Measurements from ENCODE around the gene NPAS2. TPM values are rescaled to one million over a fixed set of nuclear protein-coding genes. Genes with fewer than 3 reads are reported as not detected.

NPAS2 gene
- total RNA-seq, 2 experiments from 2014 or later, result 5.8 to 5.9 TPM

DNA sequence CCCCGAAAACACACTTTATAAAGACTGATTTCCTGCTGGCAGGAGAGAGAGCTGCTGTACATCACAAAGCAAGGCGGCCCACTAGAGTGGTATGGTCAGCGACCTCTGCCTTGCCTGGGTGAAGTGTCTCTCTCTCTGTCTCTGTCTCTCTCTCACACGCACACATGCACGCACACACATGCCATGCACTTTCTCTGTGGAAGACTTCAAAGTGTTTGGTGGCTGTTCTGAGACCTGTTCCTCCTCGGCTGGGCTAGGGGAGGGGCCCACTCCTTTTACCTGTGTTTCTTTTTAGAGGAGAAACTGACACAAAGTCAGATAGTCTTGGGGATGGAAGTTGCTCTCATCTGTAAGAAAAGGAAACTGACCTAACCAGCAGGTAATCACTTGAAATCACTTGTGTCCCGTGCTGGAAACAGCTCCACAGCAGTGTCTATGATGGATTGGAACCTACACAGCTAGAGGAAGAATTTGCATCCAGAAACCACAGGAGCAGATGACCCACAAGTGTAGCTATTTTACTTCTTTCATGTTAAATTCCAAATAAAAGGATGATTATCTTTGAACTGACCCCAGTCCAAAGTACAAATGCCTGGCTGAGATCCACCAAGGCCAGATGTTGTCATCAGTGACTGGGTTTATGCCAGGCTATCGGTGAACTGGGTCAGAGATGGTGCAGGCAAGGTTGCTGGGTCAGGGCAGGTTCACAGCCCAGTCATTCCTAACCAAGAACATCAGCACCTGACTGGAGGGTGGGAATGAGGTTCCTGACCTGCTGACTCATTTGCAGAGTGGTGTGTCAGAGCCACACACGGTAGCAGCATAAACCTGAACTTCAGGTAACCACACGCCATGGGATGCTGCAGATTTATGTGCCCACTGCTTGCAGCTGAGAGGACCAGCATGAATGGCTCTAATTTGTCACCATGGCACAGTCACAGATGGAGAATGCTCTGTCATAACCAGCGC lies 63.0 kb downstream of the NPAS2 start:
- Mint-ChIP-seq H3K4me3 (no peak overlapping the region), H3K27ac (no peak overlapping the region), H3K36me3 (ENCODE audit: low read depth) (no peaks in the 10 kb centered on the region), H3K27me3 (ENCODE audit: low read depth) (no peaks in the 10 kb centered on the region), H3K4me1 (ENCODE audit: low read depth) (peaks cover 14% of the 10 kb centered on the region), H3K9me3 (no peaks in the 10 kb centered on the region)
- intact Hi-C loops (cut with micrococcal nuclease), result no loop called here
- CTCF ChIA-PET, result interaction anchor here (1.1 kb wide), 1 partner anchor 153 kb away, joined by 3 read pairs; no protein-coding TSS in a partner anchor
- peak; percentile 52 for DNase-seq

DNA sequence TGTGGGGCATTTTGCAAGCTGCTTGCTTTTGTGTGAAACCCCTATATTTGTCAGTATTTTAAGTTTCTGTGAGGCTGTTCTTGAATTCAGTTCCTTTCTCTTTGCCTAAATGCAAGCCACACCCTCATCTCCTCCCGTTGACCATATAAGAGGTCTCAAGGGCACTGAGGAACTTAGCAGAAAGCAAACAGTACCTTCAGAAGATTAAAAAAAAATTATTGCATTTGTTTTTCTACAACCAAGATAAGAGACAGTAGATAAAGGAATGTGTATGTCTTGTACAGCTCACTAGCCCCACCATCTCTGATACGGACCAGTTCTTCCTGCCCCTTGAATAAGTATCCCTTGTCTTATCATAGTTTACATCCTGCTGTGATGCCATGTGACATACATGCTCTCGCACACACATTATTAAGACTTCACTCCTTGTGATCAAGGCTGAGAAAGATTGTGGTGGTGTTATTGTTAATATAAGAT lies 64.2 kb downstream of the NPAS2 start:
- no peak overlapping the region for H3K27ac Mint-ChIP-seq
- peaks cover 14% of the 10 kb centered on the region for H3K4me1 Mint-ChIP-seq (ENCODE audit: low read depth)
- H3K27me3 Mint-ChIP-seq (ENCODE audit: low read depth), result no peaks in the 10 kb centered on the region
- H3K9me3 Mint-ChIP-seq, result no peaks in the 10 kb centered on the region
- intact Hi-C loops (cut with micrococcal nuclease), result no loop called here
- DNase-seq, result no peak
- H3K36me3 Mint-ChIP-seq (ENCODE audit: low read depth), result no peaks in the 10 kb centered on the region
- CTCF ChIA-PET, result interaction anchor here (1.1 kb wide), 1 partner anchor 154 kb away, joined by 3 read pairs; no protein-coding TSS in a partner anchor
- H3K4me3 Mint-ChIP-seq, result no peak overlapping the region

DNA sequence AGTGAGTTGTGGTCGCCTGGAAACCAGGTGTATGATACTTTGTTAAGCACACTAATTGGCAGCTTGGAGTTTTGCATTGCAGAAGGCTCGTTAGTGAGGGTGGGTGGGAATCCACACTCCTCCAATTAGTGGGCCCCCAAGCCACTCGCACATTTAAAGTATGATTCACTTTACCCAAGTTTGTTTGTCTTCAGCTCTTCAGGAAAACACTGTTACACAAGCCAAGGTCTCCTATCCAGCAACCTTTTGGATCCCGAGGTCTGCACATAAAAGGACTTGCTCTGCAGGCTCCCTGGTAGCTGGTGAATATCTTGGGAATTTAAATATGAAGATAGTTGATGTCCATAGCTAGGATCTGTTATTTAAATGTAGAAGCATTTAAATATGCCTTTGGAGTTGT lies 66.1 kb downstream of the NPAS2 start:
- peaks cover 14% of the 10 kb centered on the region for H3K4me1 Mint-ChIP-seq (ENCODE audit: low read depth)
- no peak overlapping the region for H3K27ac Mint-ChIP-seq
- H3K9me3 Mint-ChIP-seq, result no peaks in the 10 kb centered on the region
- no peaks in the 10 kb centered on the region for H3K27me3 Mint-ChIP-seq (ENCODE audit: low read depth)
- intact Hi-C loops (cut with micrococcal nuclease), result no loop called here
- CTCF ChIA-PET, result no interaction called here
- no peak for DNase-seq
- H3K4me3 Mint-ChIP-seq, result no peak overlapping the region
- H3K36me3 Mint-ChIP-seq (ENCODE audit: low read depth), result no peaks in the 10 kb centered on the region

DNA sequence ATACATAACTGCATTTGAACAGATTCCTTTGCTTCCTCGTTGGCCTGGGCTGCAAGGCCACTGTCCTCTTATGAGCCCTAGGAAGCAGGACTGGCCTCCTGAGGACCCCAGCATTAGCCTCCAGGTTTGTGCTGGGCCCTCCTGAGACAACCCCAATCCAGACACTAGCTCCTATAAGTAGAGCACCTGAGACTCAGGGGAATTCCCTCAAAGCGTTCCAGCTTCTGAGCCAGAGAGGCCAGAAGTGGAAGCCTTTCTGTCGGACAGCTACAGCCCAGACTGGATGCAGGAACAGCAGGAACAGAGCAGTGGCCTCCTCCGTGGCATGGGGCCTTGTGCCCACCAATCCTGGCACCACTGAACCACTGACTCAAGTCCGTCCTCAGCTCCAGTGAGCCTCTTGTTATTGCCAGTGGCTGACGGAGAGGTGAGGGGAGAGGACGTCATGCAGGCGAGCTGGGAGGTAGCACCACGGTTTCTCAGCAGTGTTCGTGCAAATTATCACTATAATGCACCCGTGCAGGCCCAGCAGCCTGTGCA lies 67.2 kb downstream of the NPAS2 start:
- no peak overlapping the region for H3K27ac Mint-ChIP-seq
- H3K4me1 Mint-ChIP-seq (ENCODE audit: low read depth), result peaks cover 16% of the 10 kb centered on the region
- no peaks in the 10 kb centered on the region for H3K9me3 Mint-ChIP-seq
- CTCF ChIA-PET, result no interaction called here
- H3K36me3 Mint-ChIP-seq (ENCODE audit: low read depth), result no peaks in the 10 kb centered on the region
- no peak for DNase-seq
- H3K4me3 Mint-ChIP-seq, result no peak overlapping the region
- intact Hi-C loops (cut with micrococcal nuclease), result no loop called here
- H3K27me3 Mint-ChIP-seq (ENCODE audit: low read depth), result no peaks in the 10 kb centered on the region

DNA sequence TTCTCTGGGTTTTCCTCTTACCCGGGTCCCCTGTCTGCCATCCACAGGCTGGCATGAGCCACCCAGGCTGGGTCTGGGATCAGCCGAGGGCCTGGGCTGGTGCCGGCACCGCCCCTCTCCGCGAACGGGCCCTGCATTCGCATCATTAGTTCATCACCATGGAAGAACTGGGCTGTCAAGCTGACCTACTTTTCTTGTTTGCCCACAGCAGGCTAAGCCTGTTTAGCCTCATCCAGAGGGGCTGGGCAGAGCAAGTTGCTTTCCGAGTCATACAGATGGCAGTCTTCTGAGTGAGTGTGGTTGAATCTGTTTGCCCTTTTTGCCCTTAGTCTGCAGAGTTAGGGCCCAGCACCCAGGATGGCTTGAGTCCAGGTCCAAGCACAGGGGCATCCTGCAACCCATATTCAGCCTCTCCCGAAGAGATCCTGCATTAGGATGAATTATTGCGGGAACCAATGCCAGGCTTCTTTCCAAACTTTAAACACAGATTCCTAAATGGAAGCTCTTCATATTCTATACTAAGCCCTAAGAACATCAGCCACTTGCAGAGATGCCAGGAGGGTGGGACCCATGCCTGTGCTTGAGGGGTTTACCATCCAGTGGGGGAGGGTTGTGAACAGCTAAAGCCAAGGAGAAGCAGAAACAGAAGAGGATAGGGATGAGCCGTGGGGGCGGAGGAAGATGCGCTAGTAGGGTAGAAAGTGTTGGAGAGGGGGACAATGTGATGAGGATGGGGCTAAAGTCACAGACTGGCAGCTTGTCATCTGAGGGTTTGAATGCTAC lies 68.0 kb downstream of the NPAS2 start:
- Mint-ChIP-seq H3K36me3 (ENCODE audit: low read depth) (no peaks in the 10 kb centered on the region), H3K27ac (no peak overlapping the region), H3K4me3 (no peak overlapping the region), H3K4me1 (ENCODE audit: low read depth) (peaks cover 11% of the 10 kb centered on the region), H3K9me3 (no peaks in the 10 kb centered on the region), H3K27me3 (ENCODE audit: low read depth) (no peaks in the 10 kb centered on the region)
- CTCF ChIA-PET, result no interaction called here
- intact Hi-C loops (cut with micrococcal nuclease), result no loop called here
- DNase-seq, result no peak

DNA sequence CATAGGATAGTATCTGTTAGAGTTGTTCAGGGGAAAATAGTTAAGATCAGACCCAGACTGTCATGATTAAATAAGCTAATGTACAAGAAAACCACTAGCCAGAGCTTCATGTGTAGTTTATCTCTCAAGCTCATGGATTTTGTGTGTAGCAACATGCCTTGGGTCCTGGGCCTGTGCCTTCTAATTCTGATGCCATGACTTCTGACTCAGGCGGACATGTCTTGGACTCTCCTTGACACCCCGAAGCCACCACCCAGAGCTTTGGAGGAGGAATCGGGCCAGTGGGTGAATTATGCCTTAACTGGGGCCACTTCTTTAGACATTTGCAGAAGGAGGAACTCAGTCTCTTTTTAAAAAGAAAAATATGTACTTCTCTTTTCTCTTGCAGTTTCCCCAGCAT lies 68.7 kb downstream of the NPAS2 start:
- DNase-seq, result no peak
- no peak overlapping the region for H3K27ac Mint-ChIP-seq

DNA sequence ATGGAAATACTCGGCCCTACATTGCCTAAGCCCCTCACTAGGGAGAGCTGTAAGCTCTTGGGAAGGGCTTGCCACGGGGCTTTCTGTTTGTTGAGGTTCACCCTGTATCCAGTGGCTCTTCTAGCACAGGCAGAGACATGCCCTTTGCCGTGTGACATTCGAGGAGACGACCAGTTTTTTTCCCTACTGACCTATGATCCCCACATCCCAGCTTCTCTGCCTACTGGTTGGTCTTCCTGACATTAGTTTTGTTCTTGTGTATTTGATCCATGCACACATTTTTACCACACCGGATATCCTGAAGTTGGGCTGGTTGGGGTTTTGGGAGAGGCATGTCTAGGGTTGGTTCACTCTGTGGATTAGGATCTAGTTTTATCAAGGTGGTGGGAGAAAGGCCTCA lies 69.3 kb downstream of the NPAS2 start:
- intact Hi-C loops (cut with micrococcal nuclease), result no loop called here
- Mint-ChIP-seq H3K27me3 (ENCODE audit: low read depth) (no peaks in the 10 kb centered on the region), H3K36me3 (ENCODE audit: low read depth) (no peaks in the 10 kb centered on the region), H3K4me3 (no peak overlapping the region), H3K4me1 (ENCODE audit: low read depth) (peaks cover 2% of the 10 kb centered on the region), H3K9me3 (no peaks in the 10 kb centered on the region), H3K27ac (no peak overlapping the region)
- CTCF ChIA-PET, result no interaction called here
- no peak for DNase-seq

More for the DNA sequence above, 68.7 kb downstream of the NPAS2 start:
- Mint-ChIP-seq H3K4me3 (no peak overlapping the region), H3K9me3 (no peaks in the 10 kb centered on the region), H3K27me3 (ENCODE audit: low read depth) (no peaks in the 10 kb centered on the region), H3K36me3 (ENCODE audit: low read depth) (no peaks in the 10 kb centered on the region), H3K4me1 (ENCODE audit: low read depth) (peaks cover 6% of the 10 kb centered on the region)
- CTCF ChIA-PET, result no interaction called here
- intact Hi-C loops (cut with micrococcal nuclease), result no loop called here

DNA sequence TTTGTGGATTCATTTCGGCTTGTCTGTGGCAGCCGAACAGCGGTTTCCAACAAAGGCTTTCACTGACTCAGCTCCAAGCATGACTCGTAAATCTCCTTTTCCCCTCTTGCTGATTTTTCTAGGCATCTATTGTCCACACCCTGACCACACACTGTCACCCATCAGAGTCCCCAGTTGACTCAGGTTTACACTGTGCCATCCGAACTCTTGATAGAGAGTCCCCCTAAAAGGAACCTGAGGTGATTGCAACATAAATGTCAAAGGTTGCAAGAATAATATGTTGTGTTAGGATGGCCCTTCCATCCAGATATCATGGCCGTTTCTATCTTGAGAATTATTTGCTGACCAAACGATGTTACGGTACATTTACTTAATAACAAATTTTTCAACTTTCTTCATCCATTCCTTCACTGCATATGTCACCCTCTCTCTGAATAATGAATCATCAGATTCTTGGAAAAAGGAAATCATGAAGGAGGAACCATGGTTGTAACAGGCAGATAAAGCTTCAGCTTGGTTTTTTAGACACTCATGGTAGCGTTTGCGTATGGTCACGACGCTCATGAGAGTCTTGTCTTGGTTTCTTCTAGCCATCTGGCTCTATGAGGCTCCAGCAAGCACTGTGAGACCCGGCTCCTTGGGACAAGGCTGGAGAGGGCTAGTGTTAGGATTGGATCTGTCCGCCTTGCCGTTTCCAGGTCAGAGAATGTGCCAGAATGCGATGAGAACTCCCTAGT lies 72.1 kb downstream of the NPAS2 start:
- Mint-ChIP-seq H3K9me3 (no peaks in the 10 kb centered on the region), H3K4me3 (no peak overlapping the region), H3K36me3 (ENCODE audit: low read depth) (no peaks in the 10 kb centered on the region), H3K27me3 (ENCODE audit: low read depth) (no peaks in the 10 kb centered on the region), H3K27ac (no peak overlapping the region), H3K4me1 (ENCODE audit: low read depth) (peaks cover 2% of the 10 kb centered on the region)
- CTCF ChIA-PET, result interaction anchor here (1.1 kb wide), 1 partner anchor 27 kb away, joined by 5 read pairs; no protein-coding TSS in a partner anchor
- no peak for DNase-seq
- intact Hi-C loops (cut with micrococcal nuclease), result no loop called here

DNA sequence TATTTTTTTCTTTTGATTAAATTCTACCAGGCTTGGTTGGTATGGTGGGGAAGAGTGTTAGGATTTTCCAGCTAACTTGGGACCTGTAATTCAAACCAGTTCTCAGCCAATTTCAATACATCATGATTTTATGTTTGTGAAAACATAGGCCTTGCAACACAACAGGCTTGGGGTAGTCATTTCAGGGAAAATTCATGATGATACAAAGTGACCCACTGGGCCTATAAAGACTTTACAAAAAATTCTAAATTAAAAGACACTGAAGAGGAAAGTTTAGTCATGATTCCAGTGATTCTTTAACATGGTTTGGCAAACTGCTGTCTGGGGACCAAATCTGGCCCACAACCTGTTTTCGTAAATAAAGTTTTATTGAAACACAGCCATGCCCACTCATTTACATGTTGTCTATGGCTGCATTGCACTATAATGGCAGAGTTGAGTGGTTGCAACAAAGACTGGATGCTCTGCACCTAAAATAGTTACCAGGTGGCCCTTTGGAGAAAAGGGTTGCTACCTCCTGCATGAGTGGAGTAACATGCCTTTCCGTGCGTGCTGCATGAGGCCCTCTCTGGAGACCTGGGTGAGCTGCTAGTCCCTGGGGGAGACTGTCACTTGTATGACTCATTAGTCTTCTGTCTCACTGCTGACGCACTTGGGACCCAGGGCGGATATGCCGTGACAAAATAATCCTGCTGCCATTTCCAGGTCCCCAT lies 73.6 kb downstream of the NPAS2 start:
- CTCF ChIA-PET, result interaction anchor here (0.6 to 1.1 kb wide), 2 partner anchors 18 to 26 kb away, joined by 3 to 5 read pairs; no protein-coding TSS in a partner anchor
- H3K4me3 Mint-ChIP-seq, result no peak overlapping the region
- intact Hi-C loops (cut with micrococcal nuclease), result no loop called here
- H3K36me3 Mint-ChIP-seq (ENCODE audit: low read depth), result no peaks in the 10 kb centered on the region
- H3K4me1 Mint-ChIP-seq (ENCODE audit: low read depth), result peaks cover 2% of the 10 kb centered on the region
- no peaks in the 10 kb centered on the region for H3K9me3 Mint-ChIP-seq
- no peak for DNase-seq
- H3K27me3 Mint-ChIP-seq (ENCODE audit: low read depth), result no peaks in the 10 kb centered on the region
- H3K27ac Mint-ChIP-seq, result no peak overlapping the region

DNA sequence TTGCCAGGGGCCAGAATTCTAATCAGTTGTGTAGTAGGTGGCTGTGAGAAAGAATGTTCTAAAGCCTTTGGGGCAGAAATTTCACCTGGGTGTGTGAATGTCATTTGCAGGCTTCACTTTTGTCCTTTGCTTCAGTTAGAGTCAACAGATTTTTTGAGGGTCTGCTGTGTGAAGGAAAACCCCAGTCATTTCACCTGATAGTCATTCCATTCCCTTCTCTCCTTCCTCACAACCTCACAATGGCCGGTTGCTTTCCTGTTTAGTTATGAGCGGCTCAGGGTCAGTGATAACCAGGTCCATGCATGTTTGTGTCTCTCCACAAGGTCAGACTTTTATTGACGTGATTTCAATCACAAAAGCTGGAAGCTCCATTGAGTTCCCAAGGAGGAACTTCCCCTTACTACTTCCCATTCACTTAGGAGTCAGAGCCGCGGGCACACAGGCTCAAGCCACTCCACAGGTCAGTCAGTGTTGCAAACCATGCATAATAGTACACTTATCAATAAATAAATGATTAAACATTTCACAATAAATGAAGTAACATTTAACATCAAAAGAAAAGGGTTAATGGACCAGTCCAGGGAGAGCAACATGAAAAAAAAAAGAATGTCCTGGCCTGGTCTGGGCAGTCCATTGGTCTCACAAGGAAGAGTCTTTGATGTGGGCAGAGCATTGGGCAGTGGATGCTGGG lies 74.3 kb downstream of the NPAS2 start:
- CTCF ChIA-PET, result interaction anchor here (0.6 to 1.3 kb wide), 2 partner anchors 19 to 25 kb away, joined by 3 to 4 read pairs; no protein-coding TSS in a partner anchor
- H3K27me3 Mint-ChIP-seq (ENCODE audit: low read depth), result no peaks in the 10 kb centered on the region
- DNase-seq, result no peak
- H3K27ac Mint-ChIP-seq, result no peak overlapping the region
- intact Hi-C loops (cut with micrococcal nuclease), result no loop called here
- no peak overlapping the region for H3K4me3 Mint-ChIP-seq
- no peaks in the 10 kb centered on the region for H3K9me3 Mint-ChIP-seq
- peaks cover 2% of the 10 kb centered on the region for H3K4me1 Mint-ChIP-seq (ENCODE audit: low read depth)
- no peaks in the 10 kb centered on the region for H3K36me3 Mint-ChIP-seq (ENCODE audit: low read depth)

DNA sequence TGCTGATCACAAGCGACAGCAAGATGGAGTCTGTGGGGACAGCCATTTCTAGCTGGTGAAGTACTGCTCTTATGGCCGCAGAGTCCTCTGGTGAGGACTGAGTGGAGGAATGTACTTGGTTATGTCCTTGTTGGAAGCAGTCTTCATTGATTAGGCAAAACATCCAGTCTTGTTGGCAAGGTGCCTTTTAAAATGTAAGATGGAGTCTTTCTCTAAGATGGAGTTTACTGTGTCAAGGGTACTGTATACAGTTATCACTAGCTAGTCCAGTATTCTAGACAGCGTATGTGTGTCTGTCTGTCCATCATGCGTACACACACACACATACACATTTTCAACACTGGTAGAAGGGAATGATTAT lies 74.8 kb downstream of the NPAS2 start:
- Mint-ChIP-seq H3K4me3 (no peak overlapping the region), H3K4me1 (ENCODE audit: low read depth) (peaks cover 2% of the 10 kb centered on the region), H3K36me3 (ENCODE audit: low read depth) (no peaks in the 10 kb centered on the region), H3K27ac (no peak overlapping the region), H3K27me3 (ENCODE audit: low read depth) (no peaks in the 10 kb centered on the region), H3K9me3 (no peaks in the 10 kb centered on the region)
- DNase-seq, result no peak
- intact Hi-C loops (cut with micrococcal nuclease), result no loop called here
- CTCF ChIA-PET, result interaction anchor here (1.3 kb wide), 1 partner anchor 24 kb away, joined by 4 read pairs; no protein-coding TSS in a partner anchor

All from activated naive CD4-positive, alpha-beta T cell treated with anti-CD3 and anti-CD28 coated beads for 36 hours (primary cell).